GM13976 (cell line): Measurements from ENCODE around the gene FIBCD1.

Source experiments
- DNase-seq: peaks from one replicate; pipeline ENCODE4 v3.0.0; 2012; ENCODE audit warnings: low spot score
- CTCF ChIP-seq: IDR thresholded peaks from 2 replicates; pipeline ENCODE4 v1.5.1; 2012; ENCODE audit warnings: borderline replicate concordance, mild to moderate bottlenecking; ENCODE audit not compliant: insufficient read depth; ENCODE audit errors: extremely low read depth, missing control alignments, control extremely low read depth
- in situ Hi-C: fragments of 300-500 bp; cut with MboI; formaldehyde crosslinking; loops from one replicate; pipeline ENCODE4 v1.12.0; 2022; ENCODE audit warnings: low sequenced_read_pairs, mixed read lengths, inconsistent platforms; ENCODE audit not compliant: unreplicated experiment

FIBCD1 gene

GRCh38 chr9:130933114-130934046 is 5.7 kb downstream of the FIBCD1 start:
- no peak for DNase-seq
- no peak for TF ChIP-seq CTCF
- in situ Hi-C loops: loop anchor here (10.0 kb wide), 1 partner anchor 59 kb away; no protein-coding TSS in a partner anchor

- no peak for DNase-seq
- in situ Hi-C loops: loop anchor here (10.0 kb wide), 1 partner anchor 58 kb away; no protein-coding TSS in a partner anchor
- no peak for TF ChIP-seq CTCF
Measured at GRCh38 chr9:130932255-130933079, 6.6 kb downstream of the FIBCD1 start.

- DNase-seq: peak; percentile 70
- TF ChIP-seq CTCF: no peak
- in situ Hi-C loops: loop anchor here (10.0 kb wide), 1 partner anchor 57 kb away; no protein-coding TSS in a partner anchor
Measured at GRCh38 chr9:130931508-130932254, 7.4 kb downstream of the FIBCD1 start.

GRCh38 chr9:130930804-130931349 is 8.2 kb downstream of the FIBCD1 start:
- in situ Hi-C loops: loop anchor here (10.0 kb wide), 1 partner anchor 56 kb away; no protein-coding TSS in a partner anchor
- DNase-seq: no peak
- TF ChIP-seq CTCF: no peak

- TF ChIP-seq CTCF: no peak
- DNase-seq: no peak
- in situ Hi-C loops: loop anchor here (10.0 kb wide), 1 partner anchor 55 kb away; no protein-coding TSS in a partner anchor
Measured at GRCh38 chr9:130930132-130930803, 8.8 kb downstream of the FIBCD1 start.
